Measurements from ENCODE around the gene RSBN1L.

RSBN1L gene

GRCh38 chr7:77824636-77825035, 128.4 kb downstream of the RSBN1L start:
- peaks cover 8% of the 10 kb centered on the region for H3K79me1 ChIP-seq (ENCODE audit: low read depth, low read length)
- no peak overlapping the region for H3K9ac ChIP-seq (ENCODE audit: low read depth, low read length, poor library complexity)
- H3K27ac ChIP-seq (replicated peaks; ENCODE audit: low read length) = no peak overlapping the region
- H2BK120ac ChIP-seq (ENCODE audit: low read depth, low read length) = no peak overlapping the region
- H3K4me1 ChIP-seq (ENCODE audit: control insufficient read depth in 2 of 2, insufficient read depth in 1 of 2, low read depth in 1 of 2, low read length in 2 of 2) = no peaks in the 10 kb centered on the region
- no peak overlapping the region for H3K4me2 ChIP-seq (ENCODE audit: insufficient read depth, low read length, poor library complexity, severe bottlenecking)
- DNase-seq (ENCODE audit: low spot score) = no peak
- WGBS, 2 donors (ENCODE audit: extremely low coverage in 2 of 2, insufficient read length in 2 of 2, insufficient replicate concordance in 1 of 2) = no CpG with 5 or more reads among the region's 5 CpGs
- H2BK5ac ChIP-seq (ENCODE audit: low read length) = no peak overlapping the region
- peaks cover 16 to 28% of the 10 kb centered on the region in 2 donors for H3K9me3 ChIP-seq (replicated peaks in 1 of 2; ENCODE audit: control insufficient read depth in 2 of 2, insufficient read depth in 1 of 2, low read depth in 1 of 2, low read length in 2 of 2)
- peaks cover 0 to 2% of the 10 kb centered on the region in 2 donors for H3K36me3 ChIP-seq (replicated peaks in 1 of 2; ENCODE audit: control insufficient read depth in 2 of 2, insufficient read depth in 2 of 2, low read length in 2 of 2)
- no peak overlapping the region for H3K4me3 ChIP-seq (ENCODE audit: low read length in 2 of 2)
- no peak overlapping the region for H3K23ac ChIP-seq (ENCODE audit: low read depth, low read length, poor library complexity)
- no peak overlapping the region for H2AK5ac ChIP-seq (ENCODE audit: low read depth, low read length)
- H2BK15ac ChIP-seq (ENCODE audit: low read length) = no peak overlapping the region
- no peak overlapping the region for H3K18ac ChIP-seq (ENCODE audit: low read length)
- no peak overlapping the region for H2BK12ac ChIP-seq (ENCODE audit: low read length)
- H3K14ac ChIP-seq (ENCODE audit: low read length) = no peak overlapping the region
- no peak overlapping the region for H4K91ac ChIP-seq (ENCODE audit: low read depth, low read length, poor library complexity)
- H3K27me3 ChIP-seq (ENCODE audit: control insufficient read depth in 3 of 3, insufficient read depth in 3 of 3, low read depth in 1 of 3, low read length in 3 of 3) = no peaks in the 10 kb centered on the region
- H4K8ac ChIP-seq (ENCODE audit: low read depth, low read length) = no peak overlapping the region
- no peak overlapping the region for H3K4ac ChIP-seq (ENCODE audit: low read length)
- no peak overlapping the region for H2AFZ ChIP-seq (ENCODE audit: low read length)

DNA sequence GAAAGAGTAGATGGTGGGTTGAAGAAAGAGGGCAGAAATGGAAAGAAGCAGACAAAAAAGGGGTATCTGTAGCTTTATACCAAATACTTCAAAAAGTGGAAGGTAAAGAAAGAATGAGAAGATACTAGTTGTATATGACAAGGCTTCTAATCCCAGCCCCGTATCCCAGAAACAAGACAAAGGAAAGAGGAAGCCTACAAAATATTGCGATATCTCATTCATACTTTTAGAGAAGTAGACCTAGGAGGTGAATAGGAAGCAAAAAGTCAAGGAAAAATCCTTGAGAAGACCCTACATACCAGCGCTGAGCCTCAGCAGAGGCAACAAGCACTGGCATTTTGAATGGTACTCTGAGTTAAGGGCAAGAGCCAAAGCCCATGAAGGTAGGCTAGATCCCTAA, 128.9 kb downstream of the RSBN1L start:
- H2BK5ac ChIP-seq (ENCODE audit: low read length) = no peak overlapping the region
- H4K91ac ChIP-seq (ENCODE audit: low read depth, low read length, poor library complexity) = no peak overlapping the region
- no peak overlapping the region for H2BK12ac ChIP-seq (ENCODE audit: low read length)
- no peak overlapping the region for H2AK5ac ChIP-seq (ENCODE audit: low read depth, low read length)
- no peak overlapping the region for H3K14ac ChIP-seq (ENCODE audit: low read length)
- H4K8ac ChIP-seq (ENCODE audit: low read depth, low read length) = no peak overlapping the region
- H3K4me3 ChIP-seq (ENCODE audit: low read length in 2 of 2) = no peak overlapping the region
- H3K27me3 ChIP-seq (ENCODE audit: control insufficient read depth in 3 of 3, insufficient read depth in 3 of 3, low read depth in 1 of 3, low read length in 3 of 3) = no peaks in the 10 kb centered on the region
- H3K4me2 ChIP-seq (ENCODE audit: insufficient read depth, low read length, poor library complexity, severe bottlenecking) = no peak overlapping the region
- no peak overlapping the region for H2BK15ac ChIP-seq (ENCODE audit: low read length)
- peaks cover 8% of the 10 kb centered on the region for H3K79me1 ChIP-seq (ENCODE audit: low read depth, low read length)
- no peak overlapping the region for H2BK120ac ChIP-seq (ENCODE audit: low read depth, low read length)
- H3K9ac ChIP-seq (ENCODE audit: low read depth, low read length, poor library complexity) = no peak overlapping the region
- H3K27ac ChIP-seq (replicated peaks; ENCODE audit: low read length) = no peak overlapping the region
- WGBS, 2 donors (ENCODE audit: extremely low coverage in 2 of 2, insufficient read length in 2 of 2, insufficient replicate concordance in 1 of 2) = no CpG with 5 or more reads among the region's 3 CpGs
- no peak overlapping the region for H2AFZ ChIP-seq (ENCODE audit: low read length)
- peaks cover 16 to 24% of the 10 kb centered on the region in 2 donors for H3K9me3 ChIP-seq (replicated peaks in 1 of 2; ENCODE audit: control insufficient read depth in 2 of 2, insufficient read depth in 1 of 2, low read depth in 1 of 2, low read length in 2 of 2)
- H3K23ac ChIP-seq (ENCODE audit: low read depth, low read length, poor library complexity) = no peak overlapping the region
- peaks cover 0 to 2% of the 10 kb centered on the region in 2 donors for H3K36me3 ChIP-seq (replicated peaks in 1 of 2; ENCODE audit: control insufficient read depth in 2 of 2, insufficient read depth in 2 of 2, low read length in 2 of 2)
- DNase-seq (ENCODE audit: low spot score) = no peak
- H3K18ac ChIP-seq (ENCODE audit: low read length) = no peak overlapping the region
- H3K4ac ChIP-seq (ENCODE audit: low read length) = no peak overlapping the region
- no peaks in the 10 kb centered on the region for H3K4me1 ChIP-seq (ENCODE audit: control insufficient read depth in 2 of 2, insufficient read depth in 1 of 2, low read depth in 1 of 2, low read length in 2 of 2)

- Histone ChIP-seq H3K14ac (ENCODE audit: low read length) (no peak overlapping the region), H3K27me3 (ENCODE audit: control insufficient read depth in 3 of 3, insufficient read depth in 3 of 3, low read depth in 1 of 3, low read length in 3 of 3) (no peaks in the 10 kb centered on the region), H3K4me3 (ENCODE audit: low read length in 2 of 2) (no peak overlapping the region), H3K79me1 (ENCODE audit: low read depth, low read length) (peaks cover 5% of the 10 kb centered on the region), H4K8ac (ENCODE audit: low read depth, low read length) (no peak overlapping the region), H3K4me2 (ENCODE audit: insufficient read depth, low read length, poor library complexity, severe bottlenecking) (no peak overlapping the region), H3K4ac (ENCODE audit: low read length) (no peak overlapping the region), H2AFZ (ENCODE audit: low read length) (no peak overlapping the region), H4K91ac (ENCODE audit: low read depth, low read length, poor library complexity) (no peak overlapping the region), H2BK5ac (ENCODE audit: low read length) (no peak overlapping the region), H3K23ac (ENCODE audit: low read depth, low read length, poor library complexity) (no peak overlapping the region), H2BK120ac (ENCODE audit: low read depth, low read length) (no peak overlapping the region), H3K27ac (replicated peaks; ENCODE audit: low read length) (no peak overlapping the region), H2AK5ac (ENCODE audit: low read depth, low read length) (no peak overlapping the region), H2BK12ac (ENCODE audit: low read length) (no peak overlapping the region), H3K36me3 (replicated peaks in 1 of 2; ENCODE audit: control insufficient read depth in 2 of 2, insufficient read depth in 2 of 2, low read length in 2 of 2) (peaks cover 0 to 2% of the 10 kb centered on the region in 2 donors), H3K9me3 (replicated peaks in 1 of 2; ENCODE audit: control insufficient read depth in 2 of 2, insufficient read depth in 1 of 2, low read depth in 1 of 2, low read length in 2 of 2) (peaks cover 11 to 13% of the 10 kb centered on the region in 2 donors), H2BK15ac (ENCODE audit: low read length) (no peak overlapping the region), H3K4me1 (ENCODE audit: control insufficient read depth in 2 of 2, insufficient read depth in 1 of 2, low read depth in 1 of 2, low read length in 2 of 2) (peaks cover 0 to 2% of the 10 kb centered on the region in 2 donors), H3K9ac (ENCODE audit: low read depth, low read length, poor library complexity) (no peak overlapping the region), H3K18ac (ENCODE audit: low read length) (no peak overlapping the region)
- no CpG with 5 or more reads among the region's 2 CpGs for WGBS, 2 donors (ENCODE audit: extremely low coverage in 2 of 2, insufficient read length in 2 of 2, insufficient replicate concordance in 1 of 2)
- no peak for DNase-seq (ENCODE audit: low spot score)
Measured at GRCh38 chr7:77826300-77826699, 130.0 kb downstream of the RSBN1L start.

DNA sequence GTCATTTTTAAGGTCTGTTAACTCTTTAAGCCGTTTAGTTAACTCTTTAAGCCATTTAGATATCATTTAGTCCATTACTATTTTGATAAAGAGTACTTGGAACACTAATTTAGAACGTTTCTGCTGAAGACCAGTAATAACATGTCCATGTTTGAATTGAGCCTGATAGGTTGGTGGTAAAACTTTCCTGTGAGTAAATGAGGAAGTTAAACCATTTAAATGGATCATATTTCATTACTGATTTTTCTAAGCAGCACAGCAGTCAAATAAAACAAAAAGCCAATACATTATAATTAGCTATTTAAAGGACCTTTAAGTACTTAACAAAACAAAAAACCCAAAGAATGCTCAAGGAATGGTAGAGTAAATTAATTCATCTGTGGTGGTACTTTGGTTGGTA, 131.7 kb downstream of the RSBN1L start:
- no peak overlapping the region for H2BK5ac ChIP-seq (ENCODE audit: low read length)
- no peak overlapping the region for H2BK120ac ChIP-seq (ENCODE audit: low read depth, low read length)
- no peaks in the 10 kb centered on the region for H3K79me1 ChIP-seq (ENCODE audit: low read depth, low read length)
- no peak overlapping the region for H3K4me2 ChIP-seq (ENCODE audit: insufficient read depth, low read length, poor library complexity, severe bottlenecking)
- H3K27ac ChIP-seq (replicated peaks; ENCODE audit: low read length) = no peak overlapping the region
- H3K14ac ChIP-seq (ENCODE audit: low read length) = no peak overlapping the region
- H3K4me3 ChIP-seq (ENCODE audit: low read length in 2 of 2) = no peak overlapping the region
- H2BK12ac ChIP-seq (ENCODE audit: low read length) = no peak overlapping the region
- no peak overlapping the region for H2AK5ac ChIP-seq (ENCODE audit: low read depth, low read length)
- H2BK15ac ChIP-seq (ENCODE audit: low read length) = no peak overlapping the region
- H3K18ac ChIP-seq (ENCODE audit: low read length) = no peak overlapping the region
- H3K9ac ChIP-seq (ENCODE audit: low read depth, low read length, poor library complexity) = no peak overlapping the region
- H3K23ac ChIP-seq (ENCODE audit: low read depth, low read length, poor library complexity) = no peak overlapping the region
- no peak overlapping the region for H2AFZ ChIP-seq (ENCODE audit: low read length)
- no peaks in the 10 kb centered on the region for H3K9me3 ChIP-seq (replicated peaks in 1 of 2; ENCODE audit: control insufficient read depth in 2 of 2, insufficient read depth in 1 of 2, low read depth in 1 of 2, low read length in 2 of 2)
- DNase-seq (ENCODE audit: low spot score) = no peak
- peaks cover 0 to 6% of the 10 kb centered on the region in 2 donors for H3K36me3 ChIP-seq (replicated peaks in 1 of 2; ENCODE audit: control insufficient read depth in 2 of 2, insufficient read depth in 2 of 2, low read length in 2 of 2)
- H3K4ac ChIP-seq (ENCODE audit: low read length) = no peak overlapping the region
- no peak overlapping the region for H4K8ac ChIP-seq (ENCODE audit: low read depth, low read length)
- H3K27me3 ChIP-seq (ENCODE audit: control insufficient read depth in 3 of 3, insufficient read depth in 3 of 3, low read depth in 1 of 3, low read length in 3 of 3) = no peaks in the 10 kb centered on the region
- no peak overlapping the region for H4K91ac ChIP-seq (ENCODE audit: low read depth, low read length, poor library complexity)
- peaks cover 0 to 2% of the 10 kb centered on the region in 2 donors for H3K4me1 ChIP-seq (ENCODE audit: control insufficient read depth in 2 of 2, insufficient read depth in 1 of 2, low read depth in 1 of 2, low read length in 2 of 2)
- WGBS, 2 donors (ENCODE audit: extremely low coverage in 2 of 2, insufficient read length in 2 of 2, insufficient replicate concordance in 1 of 2) = no CpG with 5 or more reads among the region's 2 CpGs

Measured in neuronal stem cell (in vitro differentiated cells).